GM19043 (cell line): ENCODE results near the gene GPC6.

ENCODE experiments used
- ATAC-seq: cut with Tn5 transposase; IDR thresholded peaks from one replicate; pipeline ENCODE4 v1.9.1; 2021; ENCODE audit warnings: low read depth; ENCODE audit not compliant: unreplicated experiment

The GPC6 gene

GRCh38 chr13:93723316-93723715 is 496.7 kb downstream of the GPC6 start:
- no peak for ATAC-seq

- no peak for ATAC-seq
Observed at GRCh38 chr13:93724187-93724586, 497.6 kb downstream of the GPC6 start.

GRCh38 chr13:93726173-93726957 is 499.8 kb downstream of the GPC6 start:
- no peak for ATAC-seq

- ATAC-seq, result no peak
Observed at GRCh38 chr13:93727211-93728141, 500.9 kb downstream of the GPC6 start.

- no peak for ATAC-seq
Observed at GRCh38 chr13:93729383-93729782, 502.8 kb downstream of the GPC6 start.

GRCh38 chr13:93730780-93731179 is 504.2 kb downstream of the GPC6 start:
- no peak for ATAC-seq

- ATAC-seq, result no peak
Observed at GRCh38 chr13:93732186-93732585, 505.6 kb downstream of the GPC6 start.

- ATAC-seq, result no peak
Observed at GRCh38 chr13:93736081-93736480, 509.5 kb downstream of the GPC6 start.

- ATAC-seq, result no peak
Observed at GRCh38 chr13:93736909-93737308, 510.3 kb downstream of the GPC6 start.

- ATAC-seq, result no peak
Observed at GRCh38 chr13:93740334-93740733, 513.7 kb downstream of the GPC6 start.

- ATAC-seq, result no peak
Observed at GRCh38 chr13:93744033-93744432, 517.4 kb downstream of the GPC6 start.

- no peak for ATAC-seq
Observed at GRCh38 chr13:93744886-93745285, 518.3 kb downstream of the GPC6 start.

- no peak for ATAC-seq
Observed at GRCh38 chr13:93745884-93746283, 519.3 kb downstream of the GPC6 start.

- no peak for ATAC-seq
Observed at GRCh38 chr13:93746589-93746988, 520.0 kb downstream of the GPC6 start.

GRCh38 chr13:93750676-93751075 is 524.1 kb downstream of the GPC6 start:
- ATAC-seq, result no peak

- no peak for ATAC-seq
Observed at GRCh38 chr13:93751117-93751516, 524.5 kb downstream of the GPC6 start.

- ATAC-seq, result no peak
Observed at GRCh38 chr13:93752541-93752940, 525.9 kb downstream of the GPC6 start.

GRCh38 chr13:93753639-93754038 is 527.0 kb downstream of the GPC6 start:
- no peak for ATAC-seq

- ATAC-seq, result no peak
Observed at GRCh38 chr13:93755341-93755740, 528.7 kb downstream of the GPC6 start.

- ATAC-seq, result no peak
Observed at GRCh38 chr13:93758575-93758974, 532.0 kb downstream of the GPC6 start.

- no peak for ATAC-seq
Observed at GRCh38 chr13:93762708-93763426, 536.3 kb downstream of the GPC6 start.
